NOMO-1 treated with dmso at 0.1 percent for 144 hours (cell line): ENCODE data around the gene GSG1L.

Experiments used
- DNase-seq: peaks from one replicate; lab custom pipeline; 2025; ENCODE audit not compliant: unreplicated experiment; lab: John Stamatoyannopoulos, UW

Gene GSG1L

GRCh38 chr16:27824786-27825185 is 238.7 kb downstream of the GSG1L start:
- no peak for DNase-seq

GRCh38 chr16:27824006-27824405 is 239.5 kb downstream of the GSG1L start:
- no peak for DNase-seq

- DNase-seq, result no peak
These were observed 240.1 kb downstream of the GSG1L start for GRCh38 chr16:27823421-27823820.

- no peak for DNase-seq
These were observed 240.5 kb downstream of the GSG1L start for GRCh38 chr16:27822996-27823395.

GRCh38 chr16:27822529-27822928 is 241.0 kb downstream of the GSG1L start:
- DNase-seq, result no peak

GRCh38 chr16:27820646-27821345 is 242.7 kb downstream of the GSG1L start:
- DNase-seq, result no peak

GRCh38 chr16:27819881-27820610 is 243.5 kb downstream of the GSG1L start:
- DNase-seq, result no peak

- no peak for DNase-seq
These were observed 244.2 kb downstream of the GSG1L start for GRCh38 chr16:27819356-27819755.

GRCh38 chr16:27818246-27818645 is 245.3 kb downstream of the GSG1L start:
- no peak for DNase-seq

GRCh38 chr16:27817038-27817437 is 246.5 kb downstream of the GSG1L start:
- no peak for DNase-seq

GRCh38 chr16:27816561-27816960 is 247.0 kb downstream of the GSG1L start:
- DNase-seq, result no peak

GRCh38 chr16:27813591-27813990 is 249.9 kb downstream of the GSG1L start:
- no peak for DNase-seq

GRCh38 chr16:27811881-27812280 is 251.6 kb downstream of the GSG1L start:
- no peak for DNase-seq

GRCh38 chr16:27806986-27807385 is 256.5 kb downstream of the GSG1L start:
- DNase-seq, result no peak

- DNase-seq, result no peak
These were observed 257.1 kb downstream of the GSG1L start for GRCh38 chr16:27806388-27806787.

GRCh38 chr16:27805828-27806351 is 257.6 kb downstream of the GSG1L start:
- DNase-seq, result no peak

- no peak for DNase-seq
These were observed 259.6 kb downstream of the GSG1L start for GRCh38 chr16:27803775-27804549.

GRCh38 chr16:27802664-27803439 is 260.7 kb downstream of the GSG1L start:
- DNase-seq, result no peak

GRCh38 chr16:27801289-27801945 is 262.1 kb downstream of the GSG1L start:
- DNase-seq, result no peak

- DNase-seq, result no peak
These were observed 262.7 kb downstream of the GSG1L start for GRCh38 chr16:27800817-27801216.
